HepG2 (cell line): ENCODE measurements around the gene STK38L. TPM values are rescaled to one million over a fixed set of nuclear protein-coding genes. Genes with fewer than 3 reads are reported as not detected.

Source experiments
- ATAC-seq: fragments of 200-7000 bp; cut with Tn5 transposase; 3 replicates; pipeline ENCODE4 v1.9.1; 2020; ENCODE audit warnings: mild to moderate bottlenecking, moderate library complexity
- BruUV-seq: library from RNA; stranded (reverse); fragments of 400-500 nt; replicated peaks from 2 replicates; lab custom pipeline; 2021; lab: Mats Ljungman, UMichigan
- CTCF ChIA-PET: fragments of 300-600 bp; formaldehyde crosslinking; extraction: SDS; loops from one replicate; lab custom pipeline; 2021; ENCODE audit warnings: low total read pairs, inconsistent platforms, low intra/inter-chr PET ratio; lab: Yijun Ruan, JAX
- POLR2A ChIA-PET: fragments of 350-600 bp; sonication (Branson Sonifier 250); formaldehyde crosslinking; loops from one replicate; lab custom pipeline; 2020; ENCODE audit warnings: antibody characterized with exemption, inconsistent platforms; lab: Yijun Ruan, JAX
- DNase-seq: peaks from one replicate; pipeline ENCODE4 v3.0.0-alpha.2; 2015; ENCODE audit warnings: low spot score
- FAIRE-seq: peaks from 3 replicates; lab custom pipeline; 2011; peaks lifted over from hg19 to GRCh38; lab: Jason Lieb, UNC
- H2AFZ ChIP-seq: one replicate; pipeline ENCODE4 v1.6.1; 2011; ENCODE audit warnings: low read length, inconsistent platforms
- H3K27ac ChIP-seq: fragments of 300-600 bp; 3 replicates; pipeline ENCODE4 v1.8.0; 2011; ENCODE audit warnings: mixed run types, mild to moderate bottlenecking, mixed read lengths, low read length, inconsistent platforms; ENCODE audit not compliant: insufficient read depth; ENCODE audit errors: extremely low read length
- H3K27me3 ChIP-seq, 2 experiments: fragments of 200-600 bp in 1 of 2; 2 replicates in 1 of 2; 3 replicates in 1 of 2; pipeline versions ENCODE4 v1.6.0 to v1.8.0; 2011; ENCODE audit warnings: low read length in 2 of 2, mild to moderate bottlenecking in 2 of 2, moderate library complexity in 2 of 2, inconsistent platforms in 1 of 2; ENCODE audit not compliant: insufficient read depth in 2 of 2, control insufficient read depth in 1 of 2
- H3K36me3 ChIP-seq, 2 experiments: fragments of 200-600 bp in 1 of 2; replicated peaks in 1 of 2; 2 replicates in 1 of 2; 3 replicates in 1 of 2; pipeline versions ENCODE4 v1.5.1 to v1.8.0; 2011; ENCODE audit warnings: low read length in 2 of 2, inconsistent platforms in 1 of 2; ENCODE audit not compliant: insufficient read depth in 2 of 2, control insufficient read depth in 1 of 2
- H3K4me1 ChIP-seq: 2 replicates; pipeline ENCODE4 v1.5.1; 2012; ENCODE audit warnings: low read length, inconsistent platforms; ENCODE audit not compliant: insufficient read depth
- H3K4me2 ChIP-seq: 2 replicates; pipeline ENCODE4 v1.6.0; 2011; ENCODE audit warnings: low read depth, low read length, inconsistent platforms
- H3K4me3 ChIP-seq, 3 experiments: fragments of 200-600 bp in 1 of 3; sonication (generic), shearing (Covaris generic) in 1 of 3; replicated peaks in 1 of 3; 2 replicates each; pipeline ENCODE4 v1.5.1; 2011 to 2016; ENCODE audit warnings: low read length in 3 of 3, inconsistent platforms in 2 of 3, low read depth in 2 of 3, mild to moderate bottlenecking in 2 of 3, control low read depth in 1 of 3, mixed read lengths in 1 of 3; ENCODE audit not compliant: insufficient read depth in 1 of 3
- H3K79me2 ChIP-seq: one replicate; pipeline ENCODE4 v1.6.1; 2011; ENCODE audit warnings: low read length, inconsistent platforms; ENCODE audit not compliant: insufficient read depth
- H3K9ac ChIP-seq: 2 replicates; pipeline ENCODE4 v1.6.0; 2011; ENCODE audit warnings: mild to moderate bottlenecking, low read depth, low read length, inconsistent platforms; ENCODE audit not compliant: insufficient read depth
- H3K9me3 ChIP-seq: 2 replicates; pipeline ENCODE4 v1.5.1; 2012; ENCODE audit warnings: mild to moderate bottlenecking, low read length
- H4K20me1 ChIP-seq: 2 replicates; pipeline ENCODE4 v1.6.0; 2011; ENCODE audit warnings: inconsistent platforms, mild to moderate bottlenecking, low read length, moderate library complexity; ENCODE audit not compliant: insufficient read depth
- CENPT ChIP-seq: sonication (generic); formaldehyde crosslinking; IDR thresholded peaks from 2 replicates; pipeline ENCODE4 v1.8.0; 2022; ENCODE audit warnings: low read depth, mild to moderate bottlenecking, moderate library complexity, missing genetic modification reagents
- DNMT1 ChIP-seq: sonication (generic); formaldehyde crosslinking; IDR thresholded peaks from 2 replicates; pipeline ENCODE4 v1.5.1; 2020; ENCODE audit warnings: mild to moderate bottlenecking, missing genetic modification reagents
- IRF2 ChIP-seq: IDR thresholded peaks from 2 replicates; pipeline ENCODE4 v1.6.1; 2018; ENCODE audit warnings: missing genetic modification reagents, missing compliant biosample characterization
- MED13 ChIP-seq: sonication (generic); formaldehyde crosslinking; IDR thresholded peaks from 2 replicates; pipeline ENCODE4 v1.5.0; 2020; ENCODE audit warnings: missing genetic modification reagents
- NR3C1 ChIP-seq: sonication (generic); formaldehyde crosslinking; IDR thresholded peaks from 2 replicates; pipeline ENCODE4 v1.4.0; 2020; ENCODE audit warnings: missing genetic modification reagents
- PHF21A ChIP-seq: sonication (generic); formaldehyde crosslinking; IDR thresholded peaks from 2 replicates; pipeline ENCODE4 v1.5.0; 2020; ENCODE audit warnings: mild to moderate bottlenecking, missing genetic modification reagents
- PLSCR1 ChIP-seq: sonication (generic); formaldehyde crosslinking; IDR thresholded peaks from 2 replicates; pipeline ENCODE4 v1.5.0; 2020; ENCODE audit warnings: missing genetic modification reagents, mild to moderate bottlenecking, borderline replicate concordance
- SETDB1 ChIP-seq: sonication (generic); formaldehyde crosslinking; IDR thresholded peaks from 2 replicates; pipeline ENCODE4 v1.5.1; 2020; ENCODE audit warnings: missing genetic modification reagents, mild to moderate bottlenecking, borderline replicate concordance
- SNAI1 ChIP-seq: sonication (generic); formaldehyde crosslinking; IDR thresholded peaks from 2 replicates; pipeline ENCODE4 v1.5.0; 2020; ENCODE audit warnings: mild to moderate bottlenecking, missing genetic modification reagents, borderline replicate concordance
- TEAD2 ChIP-seq: sonication (generic); formaldehyde crosslinking; IDR thresholded peaks from 2 replicates; pipeline ENCODE4 v1.9.0; 2021; ENCODE audit warnings: missing genetic modification reagents
- ZNF230 ChIP-seq: sonication (generic); formaldehyde crosslinking; IDR thresholded peaks from 2 replicates; pipeline ENCODE4 v1.4.0; 2020; ENCODE audit warnings: mild to moderate bottlenecking, missing genetic modification reagents
- ZNF280D ChIP-seq: sonication (generic); formaldehyde crosslinking; IDR thresholded peaks from 2 replicates; pipeline ENCODE4 v1.5.1; 2020; ENCODE audit warnings: mild to moderate bottlenecking, missing genetic modification reagents
- ZNF766 ChIP-seq: sonication (generic); formaldehyde crosslinking; IDR thresholded peaks from 2 replicates; pipeline ENCODE4 v1.5.0; 2020; ENCODE audit warnings: missing genetic modification reagents, borderline replicate concordance
- ZNF850 ChIP-seq: sonication (generic); formaldehyde crosslinking; conservative IDR thresholded peaks from 2 replicates; pipeline ENCODE4 v1.9.0; 2021; ENCODE audit warnings: mild to moderate bottlenecking, missing genetic modification reagents
- WGBS: methylation state at CpG from one replicate; pipeline ENCODE4 v1.1.6; 2017; ENCODE audit warnings: low lambda C conversion rate; 5-methylcytosine and 5-hydroxymethylcytosine counted together
- in situ Hi-C: cut with HindIII; loops from 2 replicates; pipeline ENCODE4 v1.10.0; 2017; ENCODE audit warnings: low pct_unique_long_range_greater_than_20kb; ENCODE audit not compliant: extremely low pct_ligation_motif_present
- intact Hi-C: fragments of 100-400 bp; cut with micrococcal nuclease; formaldehyde crosslinking; loops from one replicate; pipeline ENCODE4 v1.10.0; 2022; ENCODE audit not compliant: unreplicated experiment
- polyA plus RNA-seq, 8 experiments: library from polyadenylated mRNA; depleted of rRNA in 3 of 8; stranded (reverse) in 7 of 8; unstranded in 1 of 8; fragments of >200 nt; fragmentation: Illumina TruSeq in 4 of 8; extraction: Trizol in 4 of 8; gene quantifications; 2 replicates each; pipeline versions ENCODE4 v1.2.1 to v1.2.3, GENCODE V29; 2011 to 2016; ENCODE audit warnings: low read depth in 4 of 8, missing spikeins in 1 of 8, mixed read lengths in 1 of 8; ENCODE audit not compliant: insufficient read depth in 1 of 8
- total RNA-seq, 5 experiments: library from RNA; depleted of rRNA; stranded (reverse); fragments of >200 nt; fragmentation: Illumina TruSeq; extraction: Trizol; gene quantifications; 2 replicates each; pipeline ENCODE4 v1.2.3, GENCODE V29; 2016; ENCODE audit warnings: low read depth in 1 of 5

Gene STK38L
- total and polyA plus RNA-seq, 2 of the 13 experiments (the other 11 are each of a cell fraction or from before 2014, with no cell fraction given): 6.1 to 26.4 TPM

- ChIA-PET POLR2A (no interaction called here), CTCF (no interaction called here)
- DNase-seq: no peak
- H3K9ac ChIP-seq: no peak overlapping the region
- in situ Hi-C loops (no loop called here), intact Hi-C loops (loop anchor here (5.0 kb wide), 1 partner anchor 721 kb away; no protein-coding TSS in a partner anchor)
- TF ChIP-seq CENPT (CRISPR knock-in tag): no peak
- no peak for TF ChIP-seq DNMT1 (CRISPR knock-in tag)
- TF ChIP-seq ZNF766 (CRISPR knock-in tag): no peak
- no peak for TF ChIP-seq SNAI1 (CRISPR knock-in tag)
- no peak for TF ChIP-seq IRF2
- no peak for TF ChIP-seq ZNF850 (CRISPR knock-in tag)
- no peak for TF ChIP-seq TEAD2 (CRISPR knock-in tag)
- no peak overlapping the region for H3K27ac ChIP-seq
- WGBS: 17% methylated on average over 3 of the region's 4 CpGs
- peaks cover 3% of the 10 kb centered on the region for H3K4me1 ChIP-seq
- H3K79me2 ChIP-seq: no peaks in the 10 kb centered on the region
- H3K36me3 ChIP-seq: no peaks in the 10 kb centered on the region
- no TSS peak for BruUV-seq
- no peak for FAIRE-seq
- H3K4me2 ChIP-seq: no peak overlapping the region
- H3K27me3 ChIP-seq: no peaks in the 10 kb centered on the region
- no peak for ATAC-seq
- no peaks in the 10 kb centered on the region for H3K9me3 ChIP-seq
- H4K20me1 ChIP-seq: no peaks in the 10 kb centered on the region
- H3K4me3 ChIP-seq: no peak overlapping the region
- H2AFZ ChIP-seq: no peak overlapping the region
These were observed 23.1 kb upstream of the STK38L start for GRCh38 chr12:27220988-27221345.

- in situ Hi-C loops (no loop called here), intact Hi-C loops (loop anchor here (5.0 kb wide), 1 partner anchor 720 kb away; no protein-coding TSS in a partner anchor)
- no peaks in the 10 kb centered on the region for H3K27me3 ChIP-seq
- no peak overlapping the region for H3K9ac ChIP-seq
- no peak overlapping the region for H2AFZ ChIP-seq
- FAIRE-seq (no peak), ATAC-seq (no peak), DNase-seq (no peak)
- no peaks in the 10 kb centered on the region for H3K9me3 ChIP-seq
- BruUV-seq: no TSS peak
- H3K36me3 ChIP-seq: no peaks in the 10 kb centered on the region
- H4K20me1 ChIP-seq: no peaks in the 10 kb centered on the region
- H3K4me1 ChIP-seq: peaks cover 11% of the 10 kb centered on the region
- ChIA-PET CTCF (no interaction called here), POLR2A (interaction anchor here (0.6 kb wide), 1 partner anchor 199 kb away, joined by 4 read pairs; no protein-coding TSS in a partner anchor)
- no peak overlapping the region for H3K27ac ChIP-seq
- no peak overlapping the region for H3K4me3 ChIP-seq
- H3K4me2 ChIP-seq: no peak overlapping the region
- 30% methylated on average over 7 of the region's 7 CpGs for WGBS
- no peaks in the 10 kb centered on the region for H3K79me2 ChIP-seq
- TF ChIP-seq ZNF230 (CRISPR knock-in tag) (no peak), PHF21A (CRISPR knock-in tag) (no peak), PLSCR1 (no peak), NR3C1 (CRISPR knock-in tag) (no peak), MED13 (no peak), ZNF280D (CRISPR knock-in tag) (no peak), SETDB1 (CRISPR knock-in tag) (no peak)
These were observed 22.3 kb upstream of the STK38L start for GRCh38 chr12:27221625-27222387.
